B cell (primary cell): ENCODE data around the gene WWC1. TPM values are rescaled to one million over a fixed set of nuclear protein-coding genes. Genes with fewer than 3 reads are reported as not detected.

ENCODE experiments used
- ATAC-seq: fragments of 200-7000 bp; cut with Tn5 transposase; one replicate; pipeline ENCODE4 v1.10.0; 2021; ENCODE audit warnings: low read depth, mild to moderate bottlenecking, moderate number of reproducible peaks, moderate library complexity
- CTCF ChIA-PET: fragments of 350-600 bp; sonication (Branson Sonifier 250); formaldehyde crosslinking; loops from one replicate; lab custom pipeline; 2021; ENCODE audit warnings: antibody characterized with exemption, inconsistent platforms; lab: Charles Lee
- POLR2A ChIA-PET: fragments of 350-600 bp; sonication (Branson Sonifier 250); formaldehyde crosslinking; loops from one replicate; lab custom pipeline; 2021; ENCODE audit warnings: antibody characterized with exemption; lab: Charles Lee
- DNase-seq: peaks from one replicate; pipeline ENCODE4 v3.0.0; 2013
- H2AFZ ChIP-seq: 2 replicates; pipeline ENCODE4 v1.6.1; 2012; ENCODE audit warnings: mild to moderate bottlenecking, low read depth, low read length; ENCODE audit not compliant: insufficient read depth, poor library complexity, severe bottlenecking
- H3K27ac ChIP-seq, 2 donors: 1 replicate in 1 of 2; 2 replicates in 1 of 2; pipeline ENCODE4 v1.5.1; 2012 to 2013; ENCODE audit warnings: low read length in 2 of 2, mild to moderate bottlenecking in 2 of 2, moderate library complexity in 1 of 2
- H3K27me3 ChIP-seq, 4 experiments: fragments of 200-600 bp in 1 of 4; sonication (generic) in 1 of 4; replicated peaks in 1 of 4; 1 replicate in 2 of 4; 2 replicates in 2 of 4; pipeline versions ENCODE4 v1.6.1 to v1.7.0; 2013 to 2016; ENCODE audit warnings: low read length in 3 of 4, mild to moderate bottlenecking in 2 of 4, mixed read lengths in 1 of 4, moderate library complexity in 1 of 4; ENCODE audit not compliant: insufficient read depth in 4 of 4, control insufficient read depth in 3 of 4; ENCODE audit errors: control extremely low read depth in 1 of 4
- H3K36me3 ChIP-seq, 2 experiments: replicated peaks in 1 of 2; 1 replicate in 1 of 2; 2 replicates in 1 of 2; pipeline versions ENCODE4 v1.6.1 to v1.7.1; 2013; ENCODE audit warnings: low read length in 1 of 2; ENCODE audit not compliant: insufficient read depth in 2 of 2, control insufficient read depth in 1 of 2; ENCODE audit errors: control extremely low read depth in 1 of 2, extremely low read depth in 1 of 2
- H3K4me1 ChIP-seq, 2 donors: fragments of 200-600 bp in 1 of 2; sonication (generic) in 1 of 2; 1 replicate in 1 of 2; 2 replicates in 1 of 2; pipeline versions ENCODE4 v1.5.1 to v1.6.1; 2013 to 2017; ENCODE audit warnings: low read length in 2 of 2; ENCODE audit not compliant: control insufficient read depth in 2 of 2, insufficient read depth in 2 of 2
- H3K4me2 ChIP-seq: replicated peaks from 2 replicates; pipeline ENCODE3; 2012; ENCODE audit warnings: mild to moderate bottlenecking, low read depth, low read length; ENCODE audit not compliant: poor library complexity, severe bottlenecking
- H3K4me3 ChIP-seq, 5 experiments: fragments of 200-600 bp in 1 of 5; sonication (generic) in 1 of 5; 1 replicate in 3 of 5; 2 replicates in 2 of 5; pipeline versions ENCODE4 v1.5.1 to v1.7.0; 2011 to 2016; ENCODE audit warnings: low read length in 4 of 5, mild to moderate bottlenecking in 4 of 5, low read depth in 2 of 5, control low read depth in 1 of 5, moderate library complexity in 1 of 5; ENCODE audit not compliant: insufficient read depth in 1 of 5; ENCODE audit errors: control extremely low read depth in 1 of 5, extremely low read depth in 1 of 5
- H3K79me2 ChIP-seq: fragments of 200-600 bp; sonication (generic); one replicate; pipeline ENCODE4 v1.6.0; 2016; ENCODE audit warnings: low read length; ENCODE audit not compliant: control insufficient read depth, insufficient read depth
- H3K9ac ChIP-seq: fragments of 200-600 bp; sonication (generic); 2 replicates; pipeline ENCODE4 v1.6.1; 2017; ENCODE audit warnings: mild to moderate bottlenecking, low read length, moderate library complexity
- H3K9me3 ChIP-seq, 3 donors: one replicate each; pipeline versions ENCODE4 v1.6.1 to v1.7.1; 2013; ENCODE audit warnings: low read length in 2 of 3; ENCODE audit not compliant: control insufficient read depth in 2 of 3, insufficient read depth in 1 of 3; ENCODE audit errors: control extremely low read depth in 1 of 3
- H4K20me1 ChIP-seq: 2 replicates; pipeline ENCODE4 v1.6.0; 2012; ENCODE audit warnings: mild to moderate bottlenecking, low read length; ENCODE audit not compliant: insufficient read depth, control insufficient read depth, poor library complexity, severe bottlenecking
- H3K27ac Mint-ChIP-seq: one replicate; pipeline ENCODE4 v1.8.0; 2021; ENCODE audit warnings: mixed read lengths
- H3K27me3 Mint-ChIP-seq: one replicate; pipeline ENCODE4 v1.8.0; 2021; ENCODE audit warnings: mixed read lengths
- H3K4me1 Mint-ChIP-seq: one replicate; pipeline ENCODE4 v1.8.0; 2021; ENCODE audit warnings: mixed read lengths
- H3K4me3 Mint-ChIP-seq: one replicate; pipeline ENCODE4 v1.8.0; 2021; ENCODE audit warnings: mixed read lengths
- H3K9me3 Mint-ChIP-seq: one replicate; pipeline ENCODE4 v1.8.0; 2022; ENCODE audit warnings: mixed read lengths; ENCODE audit not compliant: insufficient read depth
- CTCF ChIP-seq: fragments of 200-600 bp; IDR thresholded peaks from one replicate; pipeline ENCODE4 v1.8.0; 2022; ENCODE audit warnings: antibody characterized with exemption, mild to moderate bottlenecking
- EZH2 ChIP-seq: IDR thresholded peaks from 2 replicates; pipeline ENCODE4 v1.6.1; 2012; ENCODE audit warnings: borderline replicate concordance, low read depth, mild to moderate bottlenecking, moderate library complexity, low read length; ENCODE audit not compliant: insufficient read depth, poor library complexity, severe bottlenecking
- WGBS: methylation state at CpG from one replicate; pipeline ENCODE4 v1.1.5; 2013; ENCODE audit warnings: missing lambda C conversion rate; ENCODE audit not compliant: insufficient coverage; 5-methylcytosine and 5-hydroxymethylcytosine counted together
- intact Hi-C: fragments of 100-400 bp; cut with micrococcal nuclease; formaldehyde crosslinking; loops from one replicate; pipeline ENCODE4 v1.10.0; 2022
- polyA plus RNA-seq: library from polyadenylated mRNA; depleted of rRNA; stranded (reverse); fragments of >200 nt; gene quantifications from 2 replicates; pipeline ENCODE4 v1.2.3, GENCODE V29; 2012
- total RNA-seq, 2 donors: library from RNA; stranded (reverse); fragments of 120-200 nt in 1 of 2; gene quantifications; 1 replicate in 1 of 2; 2 replicates in 1 of 2; pipeline versions ENCODE4 v1.2.3 to v1.2.4, GENCODE V29; 2013 to 2022

The WWC1 gene
- total and polyA plus RNA-seq, 2 donors (not counting 1 experiment from before 2014, with no cell fraction given) = 1.5 to 2.0 TPM

GRCh38 chr5:168318240-168318639 is 26.8 kb downstream of the WWC1 start:
- ChIA-PET CTCF (no interaction called here), POLR2A (no interaction called here)
- Histone ChIP-seq H3K9me3 (peaks cover 0 to 4% (median 0%) of the 10 kb centered on the region in 3 donors), H3K27ac (no peak overlapping the region), H3K36me3 (no peaks in the 10 kb centered on the region), H3K4me3 (no peak overlapping the region), H4K20me1 (no peaks in the 10 kb centered on the region), H3K27me3 (no peaks in the 10 kb centered on the region), H2AFZ (no peak overlapping the region), H3K79me2 (no peaks in the 10 kb centered on the region), H3K4me2 (no peak overlapping the region), H3K9ac (no peak overlapping the region), H3K4me1 (no peaks in the 10 kb centered on the region)
- intact Hi-C loops = no loop called here
- Mint-ChIP-seq H3K27ac (no peak overlapping the region), H3K9me3 (no peaks in the 10 kb centered on the region), H3K27me3 (no peaks in the 10 kb centered on the region), H3K4me3 (no peak overlapping the region), H3K4me1 (no peaks in the 10 kb centered on the region)
- WGBS = no CpG with 5 or more reads among the region's 4 CpGs
- ATAC-seq (no peak), DNase-seq (no peak)
- no peak for TF ChIP-seq CTCF

GRCh38 chr5:168319774-168320173 is 28.3 kb downstream of the WWC1 start:
- intact Hi-C loops = no loop called here
- Mint-ChIP-seq H3K9me3 (no peaks in the 10 kb centered on the region), H3K27me3 (no peaks in the 10 kb centered on the region), H3K4me1 (no peaks in the 10 kb centered on the region), H3K27ac (no peak overlapping the region), H3K4me3 (no peak overlapping the region)
- Histone ChIP-seq H3K9me3 (peaks cover 0 to 4% (median 0%) of the 10 kb centered on the region in 3 donors), H3K9ac (no peak overlapping the region), H3K4me3 (no peak overlapping the region), H4K20me1 (no peaks in the 10 kb centered on the region), H3K27me3 (no peaks in the 10 kb centered on the region), H3K36me3 (no peaks in the 10 kb centered on the region), H2AFZ (no peak overlapping the region), H3K27ac (no peak overlapping the region), H3K4me2 (no peak overlapping the region), H3K4me1 (no peaks in the 10 kb centered on the region), H3K79me2 (no peaks in the 10 kb centered on the region)
- ATAC-seq (no peak), DNase-seq (no peak)
- ChIA-PET CTCF (no interaction called here), POLR2A (no interaction called here)
- TF ChIP-seq EZH2 = no peak
- TF ChIP-seq CTCF = no peak
- no CpG with 5 or more reads among the region's 3 CpGs for WGBS
